B cell (primary cell): Measurements from ENCODE around the gene C5orf34. TPM values are rescaled to one million over a fixed set of nuclear protein-coding genes. Genes with fewer than 3 reads are reported as not detected.

Experiments
- ATAC-seq: fragments of 200-7000 bp; cut with Tn5 transposase; one replicate; pipeline ENCODE4 v1.10.0; 2021; ENCODE audit warnings: low read depth, mild to moderate bottlenecking, moderate number of reproducible peaks, moderate library complexity
- CTCF ChIA-PET: fragments of 350-600 bp; sonication (Branson Sonifier 250); formaldehyde crosslinking; loops from one replicate; lab custom pipeline; 2021; ENCODE audit warnings: antibody characterized with exemption, inconsistent platforms; lab: Charles Lee
- POLR2A ChIA-PET: fragments of 350-600 bp; sonication (Branson Sonifier 250); formaldehyde crosslinking; loops from one replicate; lab custom pipeline; 2021; ENCODE audit warnings: antibody characterized with exemption; lab: Charles Lee
- DNase-seq: peaks from one replicate; pipeline ENCODE4 v3.0.0; 2013
- H2AFZ ChIP-seq: 2 replicates; pipeline ENCODE4 v1.6.1; 2012; ENCODE audit warnings: mild to moderate bottlenecking, low read depth, low read length; ENCODE audit not compliant: insufficient read depth, poor library complexity, severe bottlenecking
- H3K27ac ChIP-seq, 2 donors: 1 replicate in 1 of 2; 2 replicates in 1 of 2; pipeline ENCODE4 v1.5.1; 2012 to 2013; ENCODE audit warnings: low read length in 2 of 2, mild to moderate bottlenecking in 2 of 2, moderate library complexity in 1 of 2
- H3K27me3 ChIP-seq, 4 experiments: fragments of 200-600 bp in 1 of 4; sonication (generic) in 1 of 4; replicated peaks in 1 of 4; 1 replicate in 2 of 4; 2 replicates in 2 of 4; pipeline versions ENCODE4 v1.6.1 to v1.7.0; 2013 to 2016; ENCODE audit warnings: low read length in 3 of 4, mild to moderate bottlenecking in 2 of 4, mixed read lengths in 1 of 4, moderate library complexity in 1 of 4; ENCODE audit not compliant: insufficient read depth in 4 of 4, control insufficient read depth in 3 of 4; ENCODE audit errors: control extremely low read depth in 1 of 4
- H3K36me3 ChIP-seq, 2 experiments: replicated peaks in 1 of 2; 1 replicate in 1 of 2; 2 replicates in 1 of 2; pipeline versions ENCODE4 v1.6.1 to v1.7.1; 2013; ENCODE audit warnings: low read length in 1 of 2; ENCODE audit not compliant: insufficient read depth in 2 of 2, control insufficient read depth in 1 of 2; ENCODE audit errors: control extremely low read depth in 1 of 2, extremely low read depth in 1 of 2
- H3K4me1 ChIP-seq, 2 donors: fragments of 200-600 bp in 1 of 2; sonication (generic) in 1 of 2; 1 replicate in 1 of 2; 2 replicates in 1 of 2; pipeline versions ENCODE4 v1.5.1 to v1.6.1; 2013 to 2017; ENCODE audit warnings: low read length in 2 of 2; ENCODE audit not compliant: control insufficient read depth in 2 of 2, insufficient read depth in 2 of 2
- H3K4me2 ChIP-seq: replicated peaks from 2 replicates; pipeline ENCODE3; 2012; ENCODE audit warnings: mild to moderate bottlenecking, low read depth, low read length; ENCODE audit not compliant: poor library complexity, severe bottlenecking
- H3K4me3 ChIP-seq, 5 experiments: fragments of 200-600 bp in 1 of 5; sonication (generic) in 1 of 5; 1 replicate in 3 of 5; 2 replicates in 2 of 5; pipeline versions ENCODE4 v1.5.1 to v1.7.0; 2011 to 2016; ENCODE audit warnings: low read length in 4 of 5, mild to moderate bottlenecking in 4 of 5, low read depth in 2 of 5, control low read depth in 1 of 5, moderate library complexity in 1 of 5; ENCODE audit not compliant: insufficient read depth in 1 of 5; ENCODE audit errors: control extremely low read depth in 1 of 5, extremely low read depth in 1 of 5
- H3K79me2 ChIP-seq: fragments of 200-600 bp; sonication (generic); one replicate; pipeline ENCODE4 v1.6.0; 2016; ENCODE audit warnings: low read length; ENCODE audit not compliant: control insufficient read depth, insufficient read depth
- H3K9ac ChIP-seq: fragments of 200-600 bp; sonication (generic); 2 replicates; pipeline ENCODE4 v1.6.1; 2017; ENCODE audit warnings: mild to moderate bottlenecking, low read length, moderate library complexity
- H3K9me3 ChIP-seq, 3 donors: one replicate each; pipeline versions ENCODE4 v1.6.1 to v1.7.1; 2013; ENCODE audit warnings: low read length in 2 of 3; ENCODE audit not compliant: control insufficient read depth in 2 of 3, insufficient read depth in 1 of 3; ENCODE audit errors: control extremely low read depth in 1 of 3
- H4K20me1 ChIP-seq: 2 replicates; pipeline ENCODE4 v1.6.0; 2012; ENCODE audit warnings: mild to moderate bottlenecking, low read length; ENCODE audit not compliant: insufficient read depth, control insufficient read depth, poor library complexity, severe bottlenecking
- H3K27ac Mint-ChIP-seq: one replicate; pipeline ENCODE4 v1.8.0; 2021; ENCODE audit warnings: mixed read lengths
- H3K27me3 Mint-ChIP-seq: one replicate; pipeline ENCODE4 v1.8.0; 2021; ENCODE audit warnings: mixed read lengths
- H3K4me1 Mint-ChIP-seq: one replicate; pipeline ENCODE4 v1.8.0; 2021; ENCODE audit warnings: mixed read lengths
- H3K4me3 Mint-ChIP-seq: one replicate; pipeline ENCODE4 v1.8.0; 2021; ENCODE audit warnings: mixed read lengths
- H3K9me3 Mint-ChIP-seq: one replicate; pipeline ENCODE4 v1.8.0; 2022; ENCODE audit warnings: mixed read lengths; ENCODE audit not compliant: insufficient read depth
- EZH2 ChIP-seq: IDR thresholded peaks from 2 replicates; pipeline ENCODE4 v1.6.1; 2012; ENCODE audit warnings: borderline replicate concordance, low read depth, mild to moderate bottlenecking, moderate library complexity, low read length; ENCODE audit not compliant: insufficient read depth, poor library complexity, severe bottlenecking
- WGBS: methylation state at CpG from one replicate; pipeline ENCODE4 v1.1.5; 2013; ENCODE audit warnings: missing lambda C conversion rate; ENCODE audit not compliant: insufficient coverage; 5-methylcytosine and 5-hydroxymethylcytosine counted together
- intact Hi-C: fragments of 100-400 bp; cut with micrococcal nuclease; formaldehyde crosslinking; loops from one replicate; pipeline ENCODE4 v1.10.0; 2022
- polyA minus RNA-seq: library from RNA; depleted of rRNA, polyadenylated mRNA; stranded (reverse); fragments of >200 nt; gene quantifications from 2 replicates; pipeline ENCODE4 v1.2.3, GENCODE V29; 2012
- polyA plus RNA-seq: library from polyadenylated mRNA; depleted of rRNA; stranded (reverse); fragments of >200 nt; gene quantifications from 2 replicates; pipeline ENCODE4 v1.2.3, GENCODE V29; 2012
- total RNA-seq, 2 donors: library from RNA; stranded (reverse); fragments of 120-200 nt in 1 of 2; gene quantifications; 1 replicate in 1 of 2; 2 replicates in 1 of 2; pipeline versions ENCODE4 v1.2.3 to v1.2.4, GENCODE V29; 2013 to 2022
- TF ChIP-seq, protein P1 (sequence below): fragments of 200-600 bp; IDR thresholded peaks from one replicate; pipeline ENCODE4 v1.8.0; 2022; ENCODE audit warnings: antibody characterized with exemption, mild to moderate bottlenecking

C5orf34 gene, protein sequence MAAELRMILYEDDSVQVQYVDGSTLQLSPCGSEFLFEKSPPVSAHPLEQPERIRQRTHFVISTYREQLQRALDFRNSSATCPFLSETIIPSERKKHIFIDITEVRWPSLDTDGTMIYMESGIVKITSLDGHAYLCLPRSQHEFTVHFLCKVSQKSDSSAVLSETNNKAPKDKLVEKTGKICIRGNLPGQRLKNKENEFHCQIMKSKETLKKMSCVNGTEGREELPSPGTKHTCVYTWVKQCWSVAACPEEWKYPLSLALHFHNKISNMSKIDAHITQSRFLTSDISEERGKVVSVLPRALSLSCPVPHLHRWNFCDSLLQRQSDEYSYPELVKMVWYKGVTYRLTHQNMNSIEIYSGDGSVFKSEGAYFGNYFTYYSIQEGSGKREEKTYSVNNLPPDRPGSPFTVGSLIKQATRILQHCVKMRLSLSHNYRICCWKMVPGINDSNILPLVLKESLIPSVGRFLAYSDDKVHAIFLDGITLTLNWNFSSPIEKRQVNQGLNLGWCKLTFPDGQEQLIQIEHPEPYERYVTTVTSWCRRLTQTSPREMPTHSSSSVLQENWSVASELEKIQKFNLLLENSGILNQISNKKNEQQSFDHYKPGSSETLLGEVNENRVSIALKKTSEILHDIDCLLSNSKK
- total RNA-seq (5.1 and 5.5 TPM in 2 replicates), polyA plus RNA-seq (2.6 and 2.9 TPM in 2 replicates), polyA minus RNA-seq (1.5 and 3.4 TPM in 2 replicates)
- total RNA-seq (2013), result 4.3 TPM

DNA sequence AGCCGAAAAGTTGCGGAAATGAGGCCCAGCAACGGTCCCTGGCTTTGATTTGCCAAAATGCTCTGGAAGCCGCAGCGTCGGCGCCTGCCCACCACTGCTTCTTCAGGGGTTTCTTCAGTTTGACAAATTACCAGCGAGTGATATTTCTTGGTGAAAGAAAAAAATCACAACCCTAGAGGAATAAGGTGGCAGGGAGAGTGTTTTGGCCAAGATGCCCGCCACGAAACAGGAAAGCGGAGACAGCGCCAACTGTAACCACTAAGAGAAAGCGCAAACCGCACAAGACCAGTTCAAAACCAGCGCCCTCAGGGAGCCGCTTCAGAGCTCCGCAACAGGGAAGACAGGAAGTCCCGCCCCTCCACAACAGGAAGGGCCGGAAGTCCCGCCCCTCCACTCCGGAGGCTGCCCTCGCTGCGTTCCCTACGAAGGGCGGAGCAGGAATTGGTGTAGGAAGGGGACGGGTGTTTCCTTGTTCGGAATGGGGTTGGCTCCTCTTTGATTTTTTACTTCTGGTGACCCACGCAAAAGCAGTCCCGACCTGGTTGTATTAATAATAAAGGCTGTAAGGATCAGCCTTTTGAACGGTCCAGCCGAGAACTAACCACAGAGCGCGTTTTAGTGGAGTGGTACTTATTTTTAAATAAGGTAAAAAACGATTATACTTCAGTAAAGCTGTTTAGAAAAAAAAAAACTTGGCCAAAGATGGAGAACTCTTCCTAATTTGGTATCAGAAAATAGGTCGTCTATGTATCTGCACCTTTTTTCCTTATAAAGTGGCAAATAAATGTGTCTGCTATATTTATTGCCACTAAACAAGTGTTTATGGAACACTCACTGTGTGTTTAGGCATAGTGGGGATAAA is at the start of gene C5orf34:
Gene C5orf34, minus strand, starts transcription at position 333 of the 862 bp plus-strand sequence. CDS start 5,809 bp downstream, outside the sequence.
- Histone ChIP-seq H4K20me1 (no peaks in the 10 kb centered on the region), H3K36me3 (no peaks in the 10 kb centered on the region), H3K4me1 (peaks cover 12 to 18% of the 10 kb centered on the region in 2 donors), H3K4me3 (peak within 1 kb of the TSS; percentile 78 to 93 (median 88)), H3K4me2 (peak within 1 kb of the TSS; percentile 77), H3K9ac (peak within 1 kb of the TSS; percentile 83), H3K27me3 (no peaks in the 10 kb centered on the region), H3K79me2 (peaks cover 21% of the 10 kb centered on the region), H3K9me3 (no peaks in the 10 kb centered on the region), H2AFZ (peak within 1 kb of the TSS; percentile 89), H3K27ac (peak within 1 kb of the TSS; percentile 85 to 93)
- ATAC-seq (peak; percentile 99), DNase-seq (peak; percentile 93)
- Mint-ChIP-seq H3K27me3 (no peaks in the 10 kb centered on the region), H3K4me3 (peak within 1 kb of the TSS; percentile 94), H3K4me1 (peaks cover 23% of the 10 kb centered on the region), H3K27ac (peak within 1 kb of the TSS; percentile 88), H3K9me3 (no peaks in the 10 kb centered on the region)
- intact Hi-C loops, result loop anchor here (1.0 kb wide), 6 partner anchors 32 to 1293 kb away; partner anchors contain the start of genes HMGCS1, MRPS30, NNT and TMEM267
- ChIA-PET CTCF (interaction anchor here (0.6 to 2.4 kb wide), 4 partner anchors 10 to 202 kb away, joined by 3 to 17 read pairs (median 4); partner anchors contain the start of genes HMGCS1 and TMEM267), POLR2A (interaction anchor here (0.8 to 1.6 kb wide), 4 partner anchors 30 to 394 kb away, joined by 3 to 30 read pairs (median 4); partner anchors contain the start of genes NNT, TMEM267 and ZNF131)
- WGBS, result under 1% methylated on average over 27 of the region's 35 CpGs
- no peak for TF ChIP-seq EZH2
- TF ChIP-seq, protein P1, sequence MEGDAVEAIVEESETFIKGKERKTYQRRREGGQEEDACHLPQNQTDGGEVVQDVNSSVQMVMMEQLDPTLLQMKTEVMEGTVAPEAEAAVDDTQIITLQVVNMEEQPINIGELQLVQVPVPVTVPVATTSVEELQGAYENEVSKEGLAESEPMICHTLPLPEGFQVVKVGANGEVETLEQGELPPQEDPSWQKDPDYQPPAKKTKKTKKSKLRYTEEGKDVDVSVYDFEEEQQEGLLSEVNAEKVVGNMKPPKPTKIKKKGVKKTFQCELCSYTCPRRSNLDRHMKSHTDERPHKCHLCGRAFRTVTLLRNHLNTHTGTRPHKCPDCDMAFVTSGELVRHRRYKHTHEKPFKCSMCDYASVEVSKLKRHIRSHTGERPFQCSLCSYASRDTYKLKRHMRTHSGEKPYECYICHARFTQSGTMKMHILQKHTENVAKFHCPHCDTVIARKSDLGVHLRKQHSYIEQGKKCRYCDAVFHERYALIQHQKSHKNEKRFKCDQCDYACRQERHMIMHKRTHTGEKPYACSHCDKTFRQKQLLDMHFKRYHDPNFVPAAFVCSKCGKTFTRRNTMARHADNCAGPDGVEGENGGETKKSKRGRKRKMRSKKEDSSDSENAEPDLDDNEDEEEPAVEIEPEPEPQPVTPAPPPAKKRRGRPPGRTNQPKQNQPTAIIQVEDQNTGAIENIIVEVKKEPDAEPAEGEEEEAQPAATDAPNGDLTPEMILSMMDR, result no peak
